ENCODE results near the gene ZDHHC22. TPM values are rescaled to one million over a fixed set of nuclear protein-coding genes. Genes with fewer than 3 reads are reported as not detected.

ZDHHC22 gene
- total RNA-seq, 1 experiment from 2014 or later = 11.3 TPM

GRCh38 chr14:77161011-77161410 lies 19.4 kb upstream of the ZDHHC22 start:
- Mint-ChIP-seq H3K36me3 (ENCODE audit: insufficient read depth in 1 of 3, low read depth in 3 of 3) (no peaks in the 10 kb centered on the region), H3K4me1 (peaks cover 16 to 19% of the 10 kb centered on the region in 2 experiments), H3K27ac (peak overlapping the region in 1 of 3 experiments; percentile 18; a peak in 1 of 7 replicates), H3K27me3 (ENCODE audit: low read depth) (peaks cover 2% of the 10 kb centered on the region; the same call in 1 of the 2 replicates), H3K9me3 (no peaks in the 10 kb centered on the region), H3K4me3 (no peak overlapping the region)
- Histone ChIP-seq H3K4ac (ENCODE audit: low read depth, low read length) (no peak overlapping the region), H2AK5ac (ENCODE audit: insufficient read length, low read length) (no peak overlapping the region), H3K14ac (ENCODE audit: insufficient read depth, low read length) (no peak overlapping the region), H4K91ac (ENCODE audit: insufficient read length, low read depth, low read length) (no peak overlapping the region), H3K27ac (ENCODE audit: insufficient read length, low read depth, low read length) (no peak overlapping the region), H3K9me3 (ENCODE audit: control insufficient read depth, low read depth, low read length) (no peaks in the 10 kb centered on the region), H3K23ac (ENCODE audit: insufficient read length, low read depth, low read length) (no peak overlapping the region), H3K79me1 (ENCODE audit: insufficient read depth, low read depth, low read length, poor library complexity, severe bottlenecking) (no peaks in the 10 kb centered on the region), H4K20me1 (ENCODE audit: control insufficient read depth, insufficient read depth, insufficient read length) (peaks cover 3% of the 10 kb centered on the region), H2BK120ac (ENCODE audit: low read depth, low read length, poor library complexity, severe bottlenecking) (no peak overlapping the region), H3K18ac (ENCODE audit: insufficient read length, low read depth, low read length) (no peak overlapping the region), H2BK12ac (ENCODE audit: insufficient read length, low read depth, low read length) (no peak overlapping the region), H4K5ac (ENCODE audit: insufficient read length, low read depth, low read length) (no peak overlapping the region), H3K27me3 (ENCODE audit: insufficient read depth, low read length) (no peaks in the 10 kb centered on the region), H2BK15ac (ENCODE audit: low read depth, low read length) (no peak overlapping the region), H3K9ac (ENCODE audit: extremely low read depth, insufficient read length, low read length) (no peak overlapping the region), H2BK5ac (ENCODE audit: insufficient read length, low read length) (no peak overlapping the region), H4K8ac (replicated peaks; ENCODE audit: insufficient read length, low read depth, low read length) (no peak overlapping the region), H3K23me2 (ENCODE audit: insufficient read length, low read depth, low read length, poor library complexity, severe bottlenecking) (peaks cover 2% of the 10 kb centered on the region), H2BK20ac (ENCODE audit: low read depth, low read length, poor library complexity, severe bottlenecking) (no peak overlapping the region), H3K79me2 (ENCODE audit: insufficient read depth, low read length) (no peaks in the 10 kb centered on the region), H3K4me2 (ENCODE audit: insufficient read depth, insufficient read length, low read length) (no peak overlapping the region), H3K4me1 (ENCODE audit: insufficient read depth, low read length) (peaks cover 4% of the 10 kb centered on the region; the same call in 1 of the 2 replicates), H3K56ac (ENCODE audit: insufficient read length, low read depth, low read length) (no peak overlapping the region), H3T11ph (ENCODE audit: low read length) (no peak overlapping the region), H2AFZ (ENCODE audit: low read length) (no peak overlapping the region)
- WGBS (ENCODE audit: extremely low coverage, insufficient read length, low lambda C conversion rate) = no CpG with 5 or more reads among the region's 4 CpGs
- no peak for DNase-seq
- TF ChIP-seq CTCF (conservative IDR thresholded peaks at IDR 0.05) = no peak

All from H9 (cell line).